NCI-H2196 treated with DMSO at 0.1 percent for 48 hours (cell line): ENCODE measurements around the gene IGF2BP2.

Source experiments
- DNase-seq: peaks from one replicate; lab custom pipeline; 2025; ENCODE audit not compliant: unreplicated experiment; lab: John Stamatoyannopoulos, UW

Gene IGF2BP2

GRCh38 chr3:185737740-185738680, 86.8 kb downstream of the IGF2BP2 start:
- no peak for DNase-seq

- no peak for DNase-seq
Observed at GRCh38 chr3:185737020-185737419, 87.8 kb downstream of the IGF2BP2 start.

GRCh38 chr3:185734725-185735096, 90.1 kb downstream of the IGF2BP2 start:
- no peak for DNase-seq

- peak; percentile 73 for DNase-seq
Observed at GRCh38 chr3:185733980-185734724, 90.7 kb downstream of the IGF2BP2 start.

GRCh38 chr3:185732782-185733181, 92.1 kb downstream of the IGF2BP2 start:
- DNase-seq, result no peak

GRCh38 chr3:185730550-185730949, 94.3 kb downstream of the IGF2BP2 start:
- no peak for DNase-seq

GRCh38 chr3:185729337-185730055, 95.3 kb downstream of the IGF2BP2 start:
- no peak for DNase-seq

- no peak for DNase-seq
Observed at GRCh38 chr3:185728630-185729336, 96.1 kb downstream of the IGF2BP2 start.

- no peak for DNase-seq
Observed at GRCh38 chr3:185727873-185728272, 97.0 kb downstream of the IGF2BP2 start.

GRCh38 chr3:185726254-185726967, 98.4 kb downstream of the IGF2BP2 start:
- no peak for DNase-seq

GRCh38 chr3:185724761-185725160, 100.1 kb downstream of the IGF2BP2 start:
- DNase-seq, result no peak

GRCh38 chr3:185724251-185724650, 100.6 kb downstream of the IGF2BP2 start:
- no peak for DNase-seq

GRCh38 chr3:185722881-185723280, 102.0 kb downstream of the IGF2BP2 start:
- DNase-seq, result no peak

- no peak for DNase-seq
Observed at GRCh38 chr3:185721970-185722369, 102.9 kb downstream of the IGF2BP2 start.

- DNase-seq, result no peak
Observed at GRCh38 chr3:185720326-185720725, 104.5 kb downstream of the IGF2BP2 start.

- no peak for DNase-seq
Observed at GRCh38 chr3:185718736-185719593, 105.9 kb downstream of the IGF2BP2 start.

GRCh38 chr3:185717627-185718402, 107.0 kb downstream of the IGF2BP2 start:
- DNase-seq, result no peak

- DNase-seq, result no peak
Observed at GRCh38 chr3:185717121-185717520, 107.7 kb downstream of the IGF2BP2 start.
